GM23338 (cell line): ENCODE data around the gene TBX19.

Experiments used
- CREB1 ChIP-seq: fragments of 250-450 bp; sonication (Bioruptor Pico); IDR thresholded peaks from 2 replicates; pipeline ENCODE4 v1.5.0; 2020; ENCODE audit warnings: low read depth, mild to moderate bottlenecking, moderate library complexity
- EZH2 ChIP-seq: fragments of 200-600 bp; sonication (generic); IDR thresholded peaks from one replicate; pipeline ENCODE4 v1.8.0; 2017; ENCODE audit warnings: antibody characterized with exemption, mild to moderate bottlenecking, low read depth; ENCODE audit not compliant: unreplicated experiment
- EZH2phosphoT487 ChIP-seq: fragments of 200-600 bp; sonication (generic); IDR thresholded peaks from one replicate; pipeline ENCODE4 v1.8.1; 2018; ENCODE audit warnings: antibody characterized with exemption; ENCODE audit not compliant: unreplicated experiment
- JUNB ChIP-seq: IDR thresholded peaks from one replicate; pipeline ENCODE4 v1.6.1; 2016; ENCODE audit warnings: antibody characterized with exemption; ENCODE audit not compliant: unreplicated experiment
- NANOG ChIP-seq: IDR thresholded peaks from 2 replicates; pipeline ENCODE4 v1.6.1; 2016; ENCODE audit warnings: antibody characterized with exemption, borderline replicate concordance
- POLR2AphosphoS5 ChIP-seq: IDR thresholded peaks from 2 replicates; pipeline ENCODE4 v1.6.1; 2016; ENCODE audit warnings: antibody characterized with exemption, low read depth
- ZNF114 ChIP-seq: fragments of 250-450 bp; sonication (Bioruptor Pico); IDR thresholded peaks from 2 replicates; pipeline ENCODE4 v1.5.0; 2020; ENCODE audit warnings: mild to moderate bottlenecking, moderate library complexity
- ZNF331 ChIP-seq: fragments of 250-450 bp; sonication (Bioruptor Pico); IDR thresholded peaks from 2 replicates; pipeline ENCODE4 v1.5.0; 2020; ENCODE audit warnings: low read depth, mild to moderate bottlenecking, moderate library complexity
- TF ChIP-seq, protein P1 (sequence below), 2 experiments: fragments of 200-600 bp in 1 of 2; sonication (generic) in 1 of 2; conservative IDR thresholded peaks; 2 replicates each; pipeline versions ENCODE4 v1.5.1 to v1.6.1; 2016 to 2017; ENCODE audit warnings: antibody characterized with exemption in 2 of 2, low read depth in 2 of 2, mild to moderate bottlenecking in 2 of 2, moderate library complexity in 1 of 2
- TF ChIP-seq, protein P2 (sequence below): IDR thresholded peaks from one replicate; pipeline ENCODE4 v1.6.1; 2018; ENCODE audit warnings: antibody characterized with exemption; ENCODE audit not compliant: unreplicated experiment

DNA sequence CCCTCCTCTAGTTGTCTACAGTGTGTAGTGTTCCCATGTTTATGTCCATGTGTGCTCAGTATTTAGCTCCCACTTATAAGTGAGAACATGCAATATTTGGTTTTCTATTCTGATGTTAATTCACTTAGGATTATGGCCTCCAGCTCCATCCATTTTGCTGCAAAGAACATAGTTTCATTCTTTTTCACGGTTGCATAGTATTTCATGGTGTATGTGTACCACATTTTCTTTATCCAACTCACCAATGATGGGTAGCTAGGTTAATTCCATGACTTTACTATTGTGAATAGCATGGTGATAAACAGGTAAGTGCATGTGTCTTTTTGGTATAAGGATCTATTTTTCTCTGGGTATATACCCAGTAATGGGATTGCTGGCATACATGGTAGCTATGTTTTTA lies 67.0 kb downstream of the TBX19 start:
- TF ChIP-seq EZH2 (no peak), POLR2AphosphoS5 (no peak), JUNB (no peak), EZH2phosphoT487 (no peak), ZNF331 (CRISPR knock-in tag) (no peak), CREB1 (CRISPR knock-in tag) (no peak), ZNF114 (CRISPR knock-in tag) (no peak), NANOG (no peak)
- TF ChIP-seq, protein P1, sequence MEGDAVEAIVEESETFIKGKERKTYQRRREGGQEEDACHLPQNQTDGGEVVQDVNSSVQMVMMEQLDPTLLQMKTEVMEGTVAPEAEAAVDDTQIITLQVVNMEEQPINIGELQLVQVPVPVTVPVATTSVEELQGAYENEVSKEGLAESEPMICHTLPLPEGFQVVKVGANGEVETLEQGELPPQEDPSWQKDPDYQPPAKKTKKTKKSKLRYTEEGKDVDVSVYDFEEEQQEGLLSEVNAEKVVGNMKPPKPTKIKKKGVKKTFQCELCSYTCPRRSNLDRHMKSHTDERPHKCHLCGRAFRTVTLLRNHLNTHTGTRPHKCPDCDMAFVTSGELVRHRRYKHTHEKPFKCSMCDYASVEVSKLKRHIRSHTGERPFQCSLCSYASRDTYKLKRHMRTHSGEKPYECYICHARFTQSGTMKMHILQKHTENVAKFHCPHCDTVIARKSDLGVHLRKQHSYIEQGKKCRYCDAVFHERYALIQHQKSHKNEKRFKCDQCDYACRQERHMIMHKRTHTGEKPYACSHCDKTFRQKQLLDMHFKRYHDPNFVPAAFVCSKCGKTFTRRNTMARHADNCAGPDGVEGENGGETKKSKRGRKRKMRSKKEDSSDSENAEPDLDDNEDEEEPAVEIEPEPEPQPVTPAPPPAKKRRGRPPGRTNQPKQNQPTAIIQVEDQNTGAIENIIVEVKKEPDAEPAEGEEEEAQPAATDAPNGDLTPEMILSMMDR (conservative IDR thresholded peaks at IDR 0.05; ENCODE audit: low read depth in 2 of 2) = no peak
- TF ChIP-seq, protein P2, sequence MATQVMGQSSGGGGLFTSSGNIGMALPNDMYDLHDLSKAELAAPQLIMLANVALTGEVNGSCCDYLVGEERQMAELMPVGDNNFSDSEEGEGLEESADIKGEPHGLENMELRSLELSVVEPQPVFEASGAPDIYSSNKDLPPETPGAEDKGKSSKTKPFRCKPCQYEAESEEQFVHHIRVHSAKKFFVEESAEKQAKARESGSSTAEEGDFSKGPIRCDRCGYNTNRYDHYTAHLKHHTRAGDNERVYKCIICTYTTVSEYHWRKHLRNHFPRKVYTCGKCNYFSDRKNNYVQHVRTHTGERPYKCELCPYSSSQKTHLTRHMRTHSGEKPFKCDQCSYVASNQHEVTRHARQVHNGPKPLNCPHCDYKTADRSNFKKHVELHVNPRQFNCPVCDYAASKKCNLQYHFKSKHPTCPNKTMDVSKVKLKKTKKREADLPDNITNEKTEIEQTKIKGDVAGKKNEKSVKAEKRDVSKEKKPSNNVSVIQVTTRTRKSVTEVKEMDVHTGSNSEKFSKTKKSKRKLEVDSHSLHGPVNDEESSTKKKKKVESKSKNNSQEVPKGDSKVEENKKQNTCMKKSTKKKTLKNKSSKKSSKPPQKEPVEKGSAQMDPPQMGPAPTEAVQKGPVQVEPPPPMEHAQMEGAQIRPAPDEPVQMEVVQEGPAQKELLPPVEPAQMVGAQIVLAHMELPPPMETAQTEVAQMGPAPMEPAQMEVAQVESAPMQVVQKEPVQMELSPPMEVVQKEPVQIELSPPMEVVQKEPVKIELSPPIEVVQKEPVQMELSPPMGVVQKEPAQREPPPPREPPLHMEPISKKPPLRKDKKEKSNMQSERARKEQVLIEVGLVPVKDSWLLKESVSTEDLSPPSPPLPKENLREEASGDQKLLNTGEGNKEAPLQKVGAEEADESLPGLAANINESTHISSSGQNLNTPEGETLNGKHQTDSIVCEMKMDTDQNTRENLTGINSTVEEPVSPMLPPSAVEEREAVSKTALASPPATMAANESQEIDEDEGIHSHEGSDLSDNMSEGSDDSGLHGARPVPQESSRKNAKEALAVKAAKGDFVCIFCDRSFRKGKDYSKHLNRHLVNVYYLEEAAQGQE = no peak
